ENCODE measurements around the gene PHLDB3. TPM values are rescaled to one million over a fixed set of nuclear protein-coding genes. Genes with fewer than 3 reads are reported as not detected.

PHLDB3 gene
- polyA plus RNA-seq, 1 of the 3 experiments (the other 2 are of a cell fraction), result 15.6 TPM

- Histone ChIP-seq H3K4me3 (ENCODE audit: low read depth in 2 of 2, low read length in 1 of 2) (no peak overlapping the region), H3K27me3 (ENCODE audit: insufficient read depth) (no peaks in the 10 kb centered on the region), H3K36me3 (replicated peaks in 1 of 2; ENCODE audit: control insufficient read depth in 1 of 2, insufficient read depth in 2 of 2, low read length in 1 of 2) (no peaks in the 10 kb centered on the region), H4K20me1 (ENCODE audit: insufficient read depth) (no peaks in the 10 kb centered on the region), H3K4me1 (ENCODE audit: control insufficient read depth in 1 of 2, insufficient read depth in 2 of 2, low read depth in 1 of 2, low read length in 1 of 2) (peaks cover 0 to 5% of the 10 kb centered on the region in 2 experiments; a peak in 1 of 4 replicates), H3K4me2 (no peak overlapping the region), H3F3A (replicated peaks; ENCODE audit: insufficient read depth) (no peaks in the 10 kb centered on the region), H3K79me2 (ENCODE audit: insufficient read depth) (no peaks in the 10 kb centered on the region), H3K9me3 (no peaks in the 10 kb centered on the region), H3K9me2 (no peaks in the 10 kb centered on the region), H2AFZ (ENCODE audit: low read depth) (no peak overlapping the region), H3K9ac (no peak overlapping the region), H3K27ac (ENCODE audit: low read depth in 2 of 2, low read length in 1 of 2) (no peak overlapping the region)
- DNase-seq, result no peak
- TF ChIP-seq CHD2 (IDR thresholded peaks at IDR 0.05; ENCODE audit: low read length, partially characterized antibody) (no peak), NRF1 (IDR thresholded peaks at IDR 0.05; ENCODE audit: low read depth, low read length) (no peak), TEAD4 (IDR thresholded peaks at IDR 0.05; ENCODE audit: borderline replicate concordance, insufficient read depth) (no peak), RXRA (IDR thresholded peaks at IDR 0.05; ENCODE audit: borderline replicate concordance, low read depth) (no peak), MEF2A (IDR thresholded peaks at IDR 0.05; ENCODE audit: borderline replicate concordance, low read depth) (no peak)
- ChIA-PET POLR2A (no interaction called here), CTCF (interaction anchor here (4.9 kb wide), 1 partner anchor 66 kb away, joined by 31 read pairs; no protein-coding TSS in a partner anchor)
- WGBS (ENCODE audit: low lambda C conversion rate), result 25% methylated on average over 2 of the region's 2 CpGs
Measured at GRCh38 chr19:43454031-43454430, 50.5 kb downstream of the PHLDB3 start.

GRCh38 chr19:43452582-43452981 lies 52.0 kb downstream of the PHLDB3 start:
- H3K9me2 ChIP-seq, result no peaks in the 10 kb centered on the region
- H3K27ac ChIP-seq (ENCODE audit: low read depth in 2 of 2, low read length in 1 of 2), result no peak overlapping the region
- H3K4me2 ChIP-seq, result no peak overlapping the region
- H3K79me2 ChIP-seq (ENCODE audit: insufficient read depth), result no peaks in the 10 kb centered on the region
- no peaks in the 10 kb centered on the region for H3K27me3 ChIP-seq (ENCODE audit: insufficient read depth)
- no peaks in the 10 kb centered on the region for H4K20me1 ChIP-seq (ENCODE audit: insufficient read depth)
- no peaks in the 10 kb centered on the region for H3F3A ChIP-seq (replicated peaks; ENCODE audit: insufficient read depth)
- CTCF ChIA-PET, result interaction anchor here (1.1 kb wide), 1 partner anchor 67 kb away, joined by 3 read pairs; no protein-coding TSS in a partner anchor
- TF ChIP-seq USF1 (IDR thresholded peaks at IDR 0.05; ENCODE audit: borderline replicate concordance, low read depth) (no peak), NRF1 (IDR thresholded peaks at IDR 0.05; ENCODE audit: low read depth, low read length) (no peak)
- H2AFZ ChIP-seq (ENCODE audit: low read depth), result no peak overlapping the region
- H3K9ac ChIP-seq, result no peak overlapping the region
- no peak overlapping the region for H3K4me3 ChIP-seq (ENCODE audit: low read depth in 2 of 2, low read length in 1 of 2)
- POLR2A ChIA-PET, result no interaction called here
- WGBS (ENCODE audit: low lambda C conversion rate), result 15% methylated on average over 3 of the region's 3 CpGs
- DNase-seq, result no peak
- no peaks in the 10 kb centered on the region for H3K9me3 ChIP-seq
- peaks cover 0 to under 1% of the 10 kb centered on the region in 2 experiments; a peak in 1 of 4 replicates for H3K4me1 ChIP-seq (ENCODE audit: control insufficient read depth in 1 of 2, insufficient read depth in 2 of 2, low read depth in 1 of 2, low read length in 1 of 2)
- no peaks in the 10 kb centered on the region for H3K36me3 ChIP-seq (replicated peaks in 1 of 2; ENCODE audit: control insufficient read depth in 1 of 2, insufficient read depth in 2 of 2, low read length in 1 of 2)

- Histone ChIP-seq H3K9me2 (no peaks in the 10 kb centered on the region), H3K4me2 (no peak overlapping the region), H3K27me3 (ENCODE audit: insufficient read depth) (no peaks in the 10 kb centered on the region), H4K20me1 (ENCODE audit: insufficient read depth) (no peaks in the 10 kb centered on the region), H3K27ac (ENCODE audit: low read depth in 2 of 2, low read length in 1 of 2) (no peak overlapping the region), H3K9me3 (no peaks in the 10 kb centered on the region), H2AFZ (ENCODE audit: low read depth) (no peak overlapping the region), H3F3A (replicated peaks; ENCODE audit: insufficient read depth) (no peaks in the 10 kb centered on the region), H3K79me2 (ENCODE audit: insufficient read depth) (no peaks in the 10 kb centered on the region), H3K9ac (no peak overlapping the region), H3K4me1 (ENCODE audit: control insufficient read depth in 1 of 2, insufficient read depth in 2 of 2, low read depth in 1 of 2, low read length in 1 of 2) (no peaks in the 10 kb centered on the region), H3K4me3 (ENCODE audit: low read depth in 2 of 2, low read length in 1 of 2) (no peak overlapping the region), H3K36me3 (replicated peaks in 1 of 2; ENCODE audit: control insufficient read depth in 1 of 2, insufficient read depth in 2 of 2, low read length in 1 of 2) (no peaks in the 10 kb centered on the region)
- ChIA-PET CTCF (interaction anchor here (0.9 kb wide), 1 partner anchor 69 kb away, joined by 4 read pairs; no protein-coding TSS in a partner anchor), POLR2A (no interaction called here)
- 57% methylated on average over 2 of the region's 2 CpGs for WGBS (ENCODE audit: low lambda C conversion rate)
- TF ChIP-seq CHD2 (IDR thresholded peaks at IDR 0.05; ENCODE audit: low read length, partially characterized antibody) (no peak), TEAD4 (IDR thresholded peaks at IDR 0.05; ENCODE audit: borderline replicate concordance, insufficient read depth) (no peak), FOXM1 (IDR thresholded peaks at IDR 0.05; ENCODE audit: low read depth) (no peak), MAX (IDR thresholded peaks at IDR 0.05; ENCODE audit: low read depth) (no peak), TAF1 (IDR thresholded peaks at IDR 0.05; ENCODE audit: borderline replicate concordance, low read depth, low read length) (no peak), USF1 (IDR thresholded peaks at IDR 0.05; ENCODE audit: borderline replicate concordance, low read depth) (no peak), EP300 (IDR thresholded peaks at IDR 0.05; ENCODE audit: borderline replicate concordance in 1 of 2, low read depth in 1 of 2, low read length in 1 of 2) (no peak), GABPA (IDR thresholded peaks at IDR 0.05; ENCODE audit: low read depth) (no peak), GATA2 (CRISPR knock-in tag; IDR thresholded peaks at IDR 0.05) (no peak), SMC3 (IDR thresholded peaks at IDR 0.05; ENCODE audit: low read depth, low read length) (no peak), FOXJ3 (CRISPR knock-in tag; IDR thresholded peaks at IDR 0.05) (no peak), POLR2AphosphoS5 (IDR thresholded peaks at IDR 0.05; ENCODE audit: low read depth, low read length) (no peak), EZH2phosphoT487 (IDR thresholded peaks at IDR 0.05; ENCODE audit: borderline replicate concordance, low read depth) (no peak), NRF1 (IDR thresholded peaks at IDR 0.05; ENCODE audit: low read depth, low read length) (no peak)
- DNase-seq, result no peak
Measured at GRCh38 chr19:43450545-43450997, 54.0 kb downstream of the PHLDB3 start.

Measured in SK-N-SH (cell line).